Esophagus squamous epithelium (tissue), 5 donors: ENCODE results near the gene KIAA0753. TPM values are rescaled to one million over a fixed set of nuclear protein-coding genes. Genes with fewer than 3 reads are reported as not detected.

Experiments
- DNase-seq: peaks from one replicate; lab custom pipeline; 2025; lab: John Stamatoyannopoulos, UW
- H3K27ac ChIP-seq, 4 donors: fragments of 200-600 bp; sonication (generic); one replicate each; pipeline ENCODE4 v1.5.1; 2016 to 2019; ENCODE audit warnings: mild to moderate bottlenecking in 1 of 4
- H3K27me3 ChIP-seq, 4 donors: fragments of 200-600 bp; sonication (generic); 1 replicate in 3 of 4; 2 replicates in 1 of 4; pipeline versions ENCODE4 v1.5.1 to v1.6.0; 2017 to 2021; ENCODE audit warnings: antibody characterized with exemption in 1 of 4
- H3K36me3 ChIP-seq, 3 donors: fragments of 200-600 bp; sonication (generic); one replicate each; pipeline ENCODE4 v1.5.1; 2016 to 2019
- H3K4me1 ChIP-seq, 3 donors: fragments of 200-600 bp; sonication (generic); one replicate each; pipeline ENCODE4 v1.5.1; 2017 to 2019
- H3K4me3 ChIP-seq, 4 donors: fragments of 200-600 bp; sonication (generic); 1 replicate in 3 of 4; 2 replicates in 1 of 4; pipeline ENCODE4 v1.5.1; 2016 to 2019; ENCODE audit warnings: mild to moderate bottlenecking in 2 of 4, moderate library complexity in 1 of 4
- H3K9me3 ChIP-seq, 3 donors: fragments of 200-600 bp; sonication (generic); one replicate each; pipeline ENCODE4 v1.5.1; 2016 to 2019
- CTCF ChIP-seq, 6 experiments: fragments of 450-650 bp in 4 of 6; fragments of 200-600 bp in 2 of 6; sonication (generic) in 2 of 6; IDR thresholded peaks; one replicate each; pipeline ENCODE4 v1.5.1; 2016 to 2019; ENCODE audit warnings: antibody characterized with exemption in 6 of 6, mild to moderate bottlenecking in 4 of 6, moderate library complexity in 4 of 6
- POLR2A ChIP-seq, 4 donors: fragments of 450-650 bp; IDR thresholded peaks; one replicate each; pipeline ENCODE4 v1.6.1; 2017; ENCODE audit warnings: antibody characterized with exemption in 4 of 4, mild to moderate bottlenecking in 4 of 4, moderate library complexity in 3 of 4
- WGBS, 2 donors: methylation state at CpG; one replicate each; pipeline ENCODE4 v1.1.5; 2018; 5-methylcytosine and 5-hydroxymethylcytosine counted together
- intact Hi-C: fragments of 100-400 bp; cut with DNase I; formaldehyde crosslinking; loops from one replicate; pipeline ENCODE4 v1.15.0; 2022
- total RNA-seq, 4 donors: library from RNA; depleted of rRNA; stranded (reverse); fragments of >200 nt; gene quantifications; one replicate each; pipeline ENCODE4 v1.1.0, GENCODE V29; 2016
- donor health status: DM: yes; HTN: yes; CAD: no.

KIAA0753 gene
- total RNA-seq, 4 donors from 2014 or later: 8.1 to 17.4 (median 11.4) TPM

GRCh38 chr17:6554342-6554741 is 86.2 kb downstream of the KIAA0753 start:
- Histone ChIP-seq H3K27ac (peak overlapping the region; percentile 87 to 97 (median 94)), H3K4me1 (peaks cover 47 to 96% (median 55%) of the 10 kb centered on the region in 3 donors), H3K4me3 (peak overlapping the region; percentile 60 to 90 (median 86)), H3K27me3 (peaks cover 0 to 28% (median 0%) of the 10 kb centered on the region in 4 donors), H3K9me3 (no peaks in the 10 kb centered on the region), H3K36me3 (no peaks in the 10 kb centered on the region)
- TF ChIP-seq POLR2A (IDR thresholded peaks at IDR 0.05) (no peak), CTCF (IDR thresholded peaks at IDR 0.05) (no peak)
- no peak for DNase-seq
- intact Hi-C loops: loop anchor here (10.0 kb wide), 1 partner anchor 90 kb away; the partner anchor contains the start of genes KIAA0753 and TXNDC17
- 38 to 64% methylated on average over 4 of the region's 4 CpGs for WGBS, 2 donors

- DNase-seq: no peak
- 22 to 53% methylated on average over 5 to 8 of the region's 11 CpGs for WGBS, 2 donors
- Histone ChIP-seq H3K9me3 (no peaks in the 10 kb centered on the region), H3K27ac (peak overlapping the region; percentile 91 to 97 (median 94)), H3K4me1 (peaks cover 58 to 95% (median 69%) of the 10 kb centered on the region in 3 donors), H3K36me3 (no peaks in the 10 kb centered on the region), H3K27me3 (peaks cover 0 to 25% (median 0%) of the 10 kb centered on the region in 4 donors), H3K4me3 (peak overlapping the region in 3 of 4 donors; percentile 12 to 43 (median 15))
- intact Hi-C loops: loop anchor here (10.0 kb wide), 1 partner anchor 93 kb away; the partner anchor contains the start of genes KIAA0753 and TXNDC17
- no peak for TF ChIP-seq CTCF (IDR thresholded peaks at IDR 0.05)
- TF ChIP-seq POLR2A (IDR thresholded peaks at IDR 0.05): no peak
Observed at GRCh38 chr17:6551869-6552531, 88.5 kb downstream of the KIAA0753 start.

GRCh38 chr17:6551356-6551755 is 89.2 kb downstream of the KIAA0753 start:
- intact Hi-C loops: loop anchor here (10.0 kb wide), 1 partner anchor 93 kb away; the partner anchor contains the start of genes KIAA0753 and TXNDC17
- no peak for DNase-seq
- no peaks in the 10 kb centered on the region for H3K36me3 ChIP-seq
- peak overlapping the region; percentile 91 to 97 (median 94) for H3K27ac ChIP-seq
- H3K27me3 ChIP-seq: peaks cover 0 to 20% (median 0%) of the 10 kb centered on the region in 4 donors
- TF ChIP-seq POLR2A (IDR thresholded peaks at IDR 0.05) (no peak), CTCF (IDR thresholded peaks at IDR 0.05) (no peak)
- no peaks in the 10 kb centered on the region for H3K9me3 ChIP-seq
- WGBS, 2 donors: 38 to 44% methylated on average over 5 of the region's 5 CpGs
- peaks cover 54 to 97% (median 69%) of the 10 kb centered on the region in 3 donors for H3K4me1 ChIP-seq
- H3K4me3 ChIP-seq: no peak overlapping the region

DNA sequence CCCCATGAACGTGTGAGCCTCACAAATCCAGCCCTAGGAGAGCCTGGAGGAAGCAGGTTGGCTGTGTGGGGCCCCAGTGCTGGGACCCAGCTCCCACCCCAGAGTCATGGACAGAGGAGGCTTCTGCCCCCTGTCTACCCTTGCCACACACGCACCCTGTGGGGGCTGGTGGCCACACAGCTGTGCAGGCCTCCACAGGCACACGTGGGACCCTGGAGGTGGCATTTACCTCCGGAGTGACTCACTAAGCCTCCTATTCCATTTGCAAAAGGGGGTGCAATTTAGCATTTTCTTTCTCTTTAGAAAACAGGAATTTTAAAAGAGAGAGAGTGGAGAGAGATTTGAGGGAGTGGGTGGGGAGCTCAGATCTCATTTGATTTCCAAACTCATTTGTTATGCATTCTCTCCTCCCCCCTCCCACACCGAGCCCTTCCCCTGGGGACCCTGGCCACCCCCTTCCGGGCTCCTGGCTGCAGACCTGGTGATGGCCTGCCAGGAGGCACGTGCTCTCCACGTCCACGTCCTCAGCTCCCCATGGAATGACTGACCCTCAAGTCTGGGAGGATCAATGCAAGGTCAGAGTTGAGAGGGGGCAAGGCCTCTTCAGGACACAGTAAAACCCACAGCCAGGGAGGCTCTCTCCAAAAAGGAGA is 91.0 kb downstream of the KIAA0753 start:
- Histone ChIP-seq H3K27ac (peak overlapping the region; percentile 19 to 96 (median 80)), H3K4me3 (no peak overlapping the region), H3K27me3 (peaks cover 0 to 2% (median 0%) of the 10 kb centered on the region in 4 donors), H3K36me3 (no peaks in the 10 kb centered on the region), H3K9me3 (no peaks in the 10 kb centered on the region), H3K4me1 (peaks cover 54 to 99% (median 55%) of the 10 kb centered on the region in 3 donors)
- intact Hi-C loops: loop anchor here (10.0 kb wide), 1 partner anchor 95 kb away; the partner anchor contains the start of genes KIAA0753 and TXNDC17
- TF ChIP-seq POLR2A (IDR thresholded peaks at IDR 0.05) (no peak), CTCF (IDR thresholded peaks at IDR 0.05) (peak in 1 of 6 experiments; percentile 3)
- no peak for DNase-seq
- 23 to 35% methylated on average over 3 to 7 of the region's 9 CpGs for WGBS, 2 donors
